Endothelial cell of umbilical vein (primary cell): Measurements from ENCODE around the gene CAND1. TPM values are rescaled to one million over a fixed set of nuclear protein-coding genes. Genes with fewer than 3 reads are reported as not detected.

Experiments
- BruUV-seq: library from RNA; stranded (reverse); fragments of 400-500 nt; replicated peaks from 2 replicates; lab custom pipeline; 2021; lab: Mats Ljungman, UMichigan
- CTCF ChIA-PET: fragments of 300-600, 350-600 bp; sonication (Branson Sonifier 250); formaldehyde crosslinking; loops from one replicate; lab custom pipeline; 2021; ENCODE audit warnings: antibody characterized with exemption, inconsistent platforms; lab: Charles Lee
- POLR2A ChIA-PET: fragments of 300-600, 350-600 bp; sonication (Branson Sonifier 250); formaldehyde crosslinking; loops from one replicate; lab custom pipeline; 2021; ENCODE audit warnings: antibody characterized with exemption, inconsistent platforms; lab: Charles Lee
- DNase-seq: peaks from one replicate; pipeline ENCODE4 v3.0.0-alpha.2; 2011; ENCODE audit warnings: low read depth, low spot score
- FAIRE-seq: peaks from 2 replicates; lab custom pipeline; 2011; peaks lifted over from hg19 to GRCh38; lab: Jason Lieb, UNC
- H2AFZ ChIP-seq: 2 replicates; pipeline ENCODE4 v1.6.0; 2012; ENCODE audit warnings: low read depth, low read length, control low read depth, inconsistent platforms
- H3K27ac ChIP-seq: 2 replicates; pipeline ENCODE4 v1.5.1; 2011; ENCODE audit warnings: low read depth, mild to moderate bottlenecking, control low read depth, low read length, moderate library complexity; ENCODE audit not compliant: insufficient read depth
- H3K27me3 ChIP-seq, 2 experiments: 2 replicates each; pipeline versions ENCODE4 v1.6.0 to v1.6.1; 2011; ENCODE audit warnings: low read length in 2 of 2, mixed read lengths in 1 of 2; ENCODE audit not compliant: control insufficient read depth in 2 of 2, insufficient read depth in 2 of 2
- H3K36me3 ChIP-seq, 2 experiments: 2 replicates in 1 of 2; 3 replicates in 1 of 2; pipeline ENCODE4 v1.5.1; 2011; ENCODE audit warnings: low read length in 2 of 2, mild to moderate bottlenecking in 1 of 2, moderate library complexity in 1 of 2; ENCODE audit not compliant: control insufficient read depth in 2 of 2, insufficient read depth in 2 of 2; ENCODE audit errors: extremely low read depth in 1 of 2
- H3K4me1 ChIP-seq: 3 replicates; pipeline ENCODE4 v1.5.1; 2011; ENCODE audit warnings: mild to moderate bottlenecking, low read length; ENCODE audit not compliant: control insufficient read depth, insufficient read depth; ENCODE audit errors: extremely low read depth
- H3K4me2 ChIP-seq: 2 replicates; pipeline ENCODE4 v1.6.1; 2011; ENCODE audit warnings: low read length, control low read depth, mixed read lengths; ENCODE audit not compliant: insufficient read depth
- H3K4me3 ChIP-seq, 3 experiments: fragments of 200-600 bp in 1 of 3; sonication (generic), shearing (Covaris generic) in 1 of 3; replicated peaks in 1 of 3; 2 replicates each; pipeline ENCODE4 v1.5.1; 2011 to 2016; ENCODE audit warnings: control low read depth in 3 of 3, low read length in 3 of 3, mild to moderate bottlenecking in 2 of 3, inconsistent platforms in 1 of 3, low read depth in 1 of 3, moderate library complexity in 1 of 3; ENCODE audit not compliant: insufficient read depth in 1 of 3
- H3K79me2 ChIP-seq: 2 replicates; pipeline ENCODE4 v1.6.0; 2012; ENCODE audit warnings: low read length, inconsistent platforms; ENCODE audit not compliant: control insufficient read depth, insufficient read depth
- H3K9ac ChIP-seq: replicated peaks from 2 replicates; pipeline ENCODE3; 2011; ENCODE audit warnings: low read length, control low read depth; ENCODE audit not compliant: insufficient read depth; ENCODE audit errors: extremely low read depth
- H3K9me1 ChIP-seq: replicated peaks from 3 replicates; pipeline ENCODE4 v1.6.0; 2011; ENCODE audit warnings: mild to moderate bottlenecking, low read length; ENCODE audit not compliant: control insufficient read depth, insufficient read depth; ENCODE audit errors: extremely low read depth
- H3K9me3 ChIP-seq: replicated peaks from 2 replicates; pipeline ENCODE4 v1.5.1; 2012; ENCODE audit warnings: low read length, inconsistent platforms; ENCODE audit not compliant: control insufficient read depth, insufficient read depth
- H4K20me1 ChIP-seq: replicated peaks from 2 replicates; pipeline ENCODE3; 2011; ENCODE audit warnings: mild to moderate bottlenecking, low read length; ENCODE audit not compliant: control insufficient read depth, insufficient read depth; ENCODE audit errors: extremely low read depth
- EZH2 ChIP-seq: IDR thresholded peaks from 2 replicates; pipeline ENCODE4 v1.6.1; 2012; ENCODE audit warnings: borderline replicate concordance, low read depth, mild to moderate bottlenecking, moderate library complexity, low read length, inconsistent platforms; ENCODE audit not compliant: severe bottlenecking
- FOS ChIP-seq: IDR thresholded peaks from 2 replicates; pipeline ENCODE4 v1.6.1; 2011; ENCODE audit warnings: mild to moderate bottlenecking, low read length, moderate library complexity, borderline replicate concordance; ENCODE audit not compliant: insufficient read depth
- GATA2 ChIP-seq: IDR thresholded peaks from 2 replicates; pipeline ENCODE4 v1.7.0; 2011; ENCODE audit warnings: low read depth, mild to moderate bottlenecking, moderate library complexity, mixed read lengths, low read length; ENCODE audit not compliant: insufficient read length, insufficient read depth
- JUN ChIP-seq: IDR thresholded peaks from 2 replicates; pipeline ENCODE4 v1.6.1; 2011; ENCODE audit warnings: borderline replicate concordance, low read depth; ENCODE audit not compliant: insufficient read length, insufficient read depth
- MAX ChIP-seq: IDR thresholded peaks from 2 replicates; pipeline ENCODE4 v1.6.1; 2011; ENCODE audit not compliant: insufficient read depth, insufficient read length
- MYC ChIP-seq: IDR thresholded peaks from one replicate; pipeline ENCODE4 v1.6.1; 2011; ENCODE audit warnings: mild to moderate bottlenecking, low read depth, low read length
- POLR2A ChIP-seq: IDR thresholded peaks from 2 replicates; pipeline ENCODE4 v1.6.1; 2012; ENCODE audit warnings: low read depth, mild to moderate bottlenecking, control low read depth, low read length
- POLR2AphosphoS5 ChIP-seq: IDR thresholded peaks from 2 replicates; pipeline ENCODE4 v1.6.1; 2012; ENCODE audit warnings: low read depth, mild to moderate bottlenecking, control low read depth, low read length, moderate library complexity; ENCODE audit not compliant: insufficient read depth
- dilution Hi-C: fragments of 300-500 bp; cut with MboI; formaldehyde crosslinking; loops from one replicate; pipeline ENCODE4 v1.15.0; 2019; ENCODE audit warnings: low sequenced_read_pairs; ENCODE audit not compliant: extremely low pct_ligation_motif_present
- intact Hi-C: fragments of 100-400 bp; cut with micrococcal nuclease; formaldehyde crosslinking; loops from one replicate; pipeline ENCODE4 v1.10.0; 2022
- polyA plus RNA-seq, 4 experiments: library from polyadenylated mRNA; depleted of rRNA in 3 of 4; stranded (reverse) in 3 of 4; unstranded in 1 of 4; fragments of >200 nt; gene quantifications; 2 replicates each; pipeline versions ENCODE4 v1.2.1 to v1.2.3, GENCODE V29; 2011 to 2012; ENCODE audit warnings: missing spikeins in 1 of 4
- total RNA-seq: library from RNA; stranded (reverse); gene quantifications from 2 replicates; pipeline ENCODE4 v1.2.3, GENCODE V29; 2021
- TF ChIP-seq, protein P1 (sequence below), 2 donors: IDR thresholded peaks; 1 replicate in 1 of 2; 2 replicates in 1 of 2; pipeline ENCODE4 v1.5.1; 2011; ENCODE audit warnings: low read length in 2 of 2, mild to moderate bottlenecking in 2 of 2, moderate library complexity in 2 of 2, control low read depth in 1 of 2, inconsistent platforms in 1 of 2, low read depth in 1 of 2; ENCODE audit not compliant: insufficient read depth in 1 of 2; ENCODE audit errors: extremely low read depth in 1 of 2

Gene CAND1
- total and polyA plus RNA-seq, 2 donors (not counting 3 experiments of a cell fraction or from before 2014, with no cell fraction given) = 28.3 to 128 TPM

DNA sequence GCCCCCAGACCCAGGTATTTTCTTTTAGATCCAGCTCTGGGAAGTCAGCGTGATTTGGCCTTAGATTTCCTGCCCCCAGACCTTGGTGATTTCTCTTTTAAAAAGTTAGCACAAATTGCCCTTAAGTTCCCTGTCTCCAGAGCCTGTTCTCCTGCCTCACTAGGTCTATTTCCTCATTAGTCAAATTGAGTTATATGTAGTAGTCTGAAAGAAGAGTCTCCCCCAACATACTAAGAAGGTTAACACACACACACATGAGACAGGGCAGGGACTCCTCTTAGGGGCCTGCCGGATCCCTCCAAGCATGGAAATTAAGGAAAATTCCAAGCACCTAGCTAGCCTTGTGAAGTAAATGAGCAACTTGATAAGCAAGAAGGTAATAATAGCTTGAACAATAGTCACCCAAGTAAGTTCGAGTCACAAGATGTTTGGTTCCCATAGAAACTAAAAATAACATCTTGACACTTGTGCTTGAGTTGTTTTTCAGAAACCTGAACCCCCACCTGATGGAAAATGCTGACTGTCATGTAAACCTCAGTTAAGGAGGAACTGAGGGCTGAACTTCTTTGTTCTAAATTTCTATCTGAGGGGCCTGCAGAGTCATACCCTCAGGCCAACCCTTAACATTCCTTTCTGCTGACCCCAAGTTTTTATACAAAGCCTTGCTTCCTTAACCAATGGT, 51.6 kb downstream of the CAND1 start:
- Histone ChIP-seq H3K27me3 (no peaks in the 10 kb centered on the region), H3K36me3 (peaks cover 2 to 6% of the 10 kb centered on the region in 2 experiments), H2AFZ (no peak overlapping the region), H3K79me2 (no peaks in the 10 kb centered on the region), H3K9me1 (no peaks in the 10 kb centered on the region), H3K4me3 (no peak overlapping the region), H4K20me1 (no peaks in the 10 kb centered on the region), H3K9ac (no peak overlapping the region), H3K27ac (no peak overlapping the region), H3K4me1 (no peaks in the 10 kb centered on the region), H3K9me3 (no peaks in the 10 kb centered on the region), H3K4me2 (no peak overlapping the region)
- no peak for TF ChIP-seq POLR2AphosphoS5
- TF ChIP-seq, protein P1, sequence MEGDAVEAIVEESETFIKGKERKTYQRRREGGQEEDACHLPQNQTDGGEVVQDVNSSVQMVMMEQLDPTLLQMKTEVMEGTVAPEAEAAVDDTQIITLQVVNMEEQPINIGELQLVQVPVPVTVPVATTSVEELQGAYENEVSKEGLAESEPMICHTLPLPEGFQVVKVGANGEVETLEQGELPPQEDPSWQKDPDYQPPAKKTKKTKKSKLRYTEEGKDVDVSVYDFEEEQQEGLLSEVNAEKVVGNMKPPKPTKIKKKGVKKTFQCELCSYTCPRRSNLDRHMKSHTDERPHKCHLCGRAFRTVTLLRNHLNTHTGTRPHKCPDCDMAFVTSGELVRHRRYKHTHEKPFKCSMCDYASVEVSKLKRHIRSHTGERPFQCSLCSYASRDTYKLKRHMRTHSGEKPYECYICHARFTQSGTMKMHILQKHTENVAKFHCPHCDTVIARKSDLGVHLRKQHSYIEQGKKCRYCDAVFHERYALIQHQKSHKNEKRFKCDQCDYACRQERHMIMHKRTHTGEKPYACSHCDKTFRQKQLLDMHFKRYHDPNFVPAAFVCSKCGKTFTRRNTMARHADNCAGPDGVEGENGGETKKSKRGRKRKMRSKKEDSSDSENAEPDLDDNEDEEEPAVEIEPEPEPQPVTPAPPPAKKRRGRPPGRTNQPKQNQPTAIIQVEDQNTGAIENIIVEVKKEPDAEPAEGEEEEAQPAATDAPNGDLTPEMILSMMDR (IDR thresholded peaks at IDR 0.05; ENCODE audit: extremely low read depth in 1 of 2, insufficient read depth in 1 of 2, low read depth in 1 of 2, low read length in 2 of 2) = no peak
- no peak for TF ChIP-seq FOS
- TF ChIP-seq JUN = no peak
- no peak for TF ChIP-seq POLR2A
- TF ChIP-seq EZH2 = no peak
- no peak for TF ChIP-seq MAX
- TF ChIP-seq GATA2 = no peak
- no peak for TF ChIP-seq MYC
- DNase-seq (no peak), FAIRE-seq (no peak)
- BruUV-seq = no TSS peak
- dilution Hi-C loops = no loop called here
- intact Hi-C loops = no loop called here
- ChIA-PET POLR2A (no interaction called here), CTCF (no interaction called here)
